IMR-90 (cell line): ENCODE results near the gene GPR153. TPM values are rescaled to one million over a fixed set of nuclear protein-coding genes. Genes with fewer than 3 reads are reported as not detected.

Experiments used
- ATAC-seq: fragments of 200-7000 bp; cut with Tn5 transposase; 2 replicates; pipeline ENCODE4 v1.9.1; 2020; ENCODE audit warnings: low read depth, mild to moderate bottlenecking, moderate library complexity
- BruUV-seq: library from RNA; stranded (reverse); fragments of 400-500 nt; replicated peaks from 2 replicates; lab custom pipeline; 2021; lab: Mats Ljungman, UMichigan
- CTCF ChIA-PET: fragments of 300-600 bp; formaldehyde crosslinking; extraction: SDS; loops from one replicate; lab custom pipeline; 2021; ENCODE audit warnings: antibody characterized with exemption; lab: Yijun Ruan, JAX
- POLR2A ChIA-PET: fragments of 300-600 bp; sonication (Branson Sonifier 250); formaldehyde crosslinking; loops from one replicate; lab custom pipeline; 2022; ENCODE audit warnings: antibody characterized with exemption; ENCODE audit not compliant: unreplicated experiment; lab: Charles Lee
- DNase-seq: peaks from one replicate; pipeline ENCODE4 v3.0.0; 2013
- H2AFZ ChIP-seq: replicated peaks from 2 replicates; pipeline ENCODE3; 2013; ENCODE audit warnings: low read length, mild to moderate bottlenecking; ENCODE audit not compliant: poor library complexity
- H2AK5ac ChIP-seq: 2 replicates; pipeline ENCODE4 v1.6.1; 2013; ENCODE audit warnings: low read depth, low read length, inconsistent platforms
- H2AK9ac ChIP-seq: replicated peaks from 2 replicates; pipeline ENCODE3; 2013; ENCODE audit warnings: mild to moderate bottlenecking, low read depth, low read length, moderate library complexity; ENCODE audit not compliant: poor library complexity
- H2BK120ac ChIP-seq: 2 replicates; pipeline ENCODE4 v1.6.1; 2013; ENCODE audit warnings: low read depth, low read length, inconsistent platforms
- H2BK15ac ChIP-seq: 3 replicates; pipeline ENCODE4 v1.6.1; 2013; ENCODE audit warnings: low read depth, low read length, inconsistent platforms
- H2BK20ac ChIP-seq: 2 replicates; pipeline ENCODE4 v1.6.1; 2013; ENCODE audit warnings: low read depth, mild to moderate bottlenecking, inconsistent platforms, low read length, moderate library complexity
- H2BK5ac ChIP-seq: 2 replicates; pipeline ENCODE4 v1.6.1; 2013; ENCODE audit warnings: mild to moderate bottlenecking, low read depth, low read length, inconsistent platforms; ENCODE audit not compliant: poor library complexity, severe bottlenecking
- H3K14ac ChIP-seq: replicated peaks from 2 replicates; pipeline ENCODE4 v1.6.1; 2013; ENCODE audit warnings: low read depth, low read length, inconsistent platforms
- H3K18ac ChIP-seq: 2 replicates; pipeline ENCODE4 v1.6.1; 2013; ENCODE audit warnings: low read depth, low read length, control low read depth
- H3K23ac ChIP-seq: 2 replicates; pipeline ENCODE4 v1.6.1; 2013; ENCODE audit warnings: low read depth, low read length, inconsistent platforms
- H3K27ac ChIP-seq: 2 replicates; pipeline ENCODE4 v1.5.1; 2013; ENCODE audit warnings: mild to moderate bottlenecking, control low read depth, low read length; ENCODE audit not compliant: insufficient read depth
- H3K27me3 ChIP-seq: 2 replicates; pipeline ENCODE4 v1.6.1; 2013; ENCODE audit warnings: low read length; ENCODE audit not compliant: control insufficient read depth, insufficient read depth
- H3K36me3 ChIP-seq: 2 replicates; pipeline ENCODE4 v1.6.1; 2013; ENCODE audit warnings: low read length, mixed read lengths; ENCODE audit not compliant: control insufficient read depth, insufficient read depth
- H3K4ac ChIP-seq: 2 replicates; pipeline ENCODE4 v1.6.1; 2013; ENCODE audit warnings: low read depth, low read length, inconsistent platforms
- H3K4me1 ChIP-seq: 2 replicates; pipeline ENCODE4 v1.6.1; 2013; ENCODE audit warnings: low read length, mixed read lengths; ENCODE audit not compliant: control insufficient read depth, insufficient read depth
- H3K4me2 ChIP-seq: 2 replicates; pipeline ENCODE4 v1.6.1; 2013; ENCODE audit warnings: low read depth, mild to moderate bottlenecking, control low read depth, low read length, moderate library complexity
- H3K4me3 ChIP-seq: 2 replicates; pipeline ENCODE4 v1.5.1; 2013; ENCODE audit warnings: low read depth, mild to moderate bottlenecking, control low read depth, low read length, moderate library complexity; ENCODE audit not compliant: insufficient read depth
- H3K56ac ChIP-seq: 2 replicates; pipeline ENCODE4 v1.6.1; 2013; ENCODE audit warnings: low read length, inconsistent platforms; ENCODE audit not compliant: insufficient read depth; ENCODE audit errors: extremely low read depth
- H3K79me1 ChIP-seq, 2 experiments: 2 replicates each; pipeline ENCODE4 v1.6.1; 2013; ENCODE audit warnings: low read length in 2 of 2, inconsistent platforms in 1 of 2, low read depth in 1 of 2
- H3K9ac ChIP-seq: 2 replicates; pipeline ENCODE4 v1.6.1; 2013; ENCODE audit warnings: low read depth, low read length, control low read depth
- H3K9me1 ChIP-seq: 2 replicates; pipeline ENCODE4 v1.6.1; 2013; ENCODE audit warnings: low read length, inconsistent platforms; ENCODE audit not compliant: insufficient read depth
- H3K9me3 ChIP-seq: 2 replicates; pipeline ENCODE4 v1.6.1; 2013; ENCODE audit warnings: low read length; ENCODE audit not compliant: control insufficient read depth, insufficient read depth
- H4K20me1 ChIP-seq: 2 replicates; pipeline ENCODE4 v1.6.1; 2013; ENCODE audit warnings: low read length, inconsistent platforms; ENCODE audit not compliant: insufficient read depth
- H4K5ac ChIP-seq: 2 replicates; pipeline ENCODE4 v1.6.1; 2013; ENCODE audit warnings: mild to moderate bottlenecking, low read depth, low read length, control low read depth
- H4K8ac ChIP-seq, 2 experiments: 2 replicates each; pipeline ENCODE4 v1.6.1; 2013; ENCODE audit warnings: low read depth in 2 of 2, low read length in 2 of 2, control low read depth in 1 of 2, inconsistent platforms in 1 of 2
- H4K91ac ChIP-seq: 2 replicates; pipeline ENCODE4 v1.6.1; 2013; ENCODE audit warnings: low read depth, low read length, inconsistent platforms; ENCODE audit not compliant: insufficient read depth
- BHLHE40 ChIP-seq: fragments of 150-350 bp; IDR thresholded peaks from 2 replicates; pipeline ENCODE4 v1.6.1; 2016; ENCODE audit warnings: mild to moderate bottlenecking, low read depth, low read length
- CHD1 ChIP-seq: IDR thresholded peaks from 2 replicates; pipeline ENCODE4 v1.6.1; 2012; ENCODE audit warnings: low read depth, low read length, improper control_type of control experiment
- FOS ChIP-seq: fragments of 150-350 bp; IDR thresholded peaks from 2 replicates; pipeline ENCODE4 v1.6.1; 2016; ENCODE audit warnings: low read depth, low read length
- MAFK ChIP-seq: IDR thresholded peaks from 2 replicates; pipeline ENCODE4 v1.6.1; 2012; ENCODE audit warnings: low read depth, low read length, improper control_type of control experiment
- MAZ ChIP-seq: IDR thresholded peaks from 2 replicates; pipeline ENCODE4 v1.6.1; 2012; ENCODE audit warnings: low read depth, mild to moderate bottlenecking, low read length, improper control_type of control experiment, moderate library complexity, borderline replicate concordance
- MXI1 ChIP-seq: IDR thresholded peaks from 2 replicates; pipeline ENCODE4 v1.6.1; 2012; ENCODE audit warnings: low read depth, mild to moderate bottlenecking, low read length, moderate library complexity, borderline replicate concordance
- NFE2L2 ChIP-seq: fragments of 150-350 bp; IDR thresholded peaks from 2 replicates; pipeline ENCODE4 v1.6.1; 2016; ENCODE audit warnings: low read depth, mild to moderate bottlenecking, low read length
- POLR2A ChIP-seq: IDR thresholded peaks from 2 replicates; pipeline ENCODE4 v1.6.1; 2012; ENCODE audit warnings: mild to moderate bottlenecking, low read depth, low read length
- RAD21 ChIP-seq: IDR thresholded peaks from 2 replicates; pipeline ENCODE4 v1.6.1; 2012; ENCODE audit warnings: low read length, improper control_type of control experiment
- RCOR1 ChIP-seq: IDR thresholded peaks from 2 replicates; pipeline ENCODE4 v1.6.1; 2012; ENCODE audit warnings: mild to moderate bottlenecking, low read length, improper control_type of control experiment; ENCODE audit not compliant: insufficient replicate concordance
- RFX5 ChIP-seq: IDR thresholded peaks from 2 replicates; pipeline ENCODE4 v1.8.0; 2012; ENCODE audit warnings: low read depth, mild to moderate bottlenecking, low read length, moderate library complexity
- SMC3 ChIP-seq: fragments of 150-350 bp; IDR thresholded peaks from 2 replicates; pipeline ENCODE4 v1.6.1; 2016; ENCODE audit warnings: low read depth, mild to moderate bottlenecking, antibody characterized with exemption, low read length, moderate library complexity
- WGBS, 2 experiments: methylation state at CpG; one replicate each; pipeline versions ENCODE4 v1.1.5 to v1.1.7; 2013; ENCODE audit warnings: missing lambda C conversion rate in 2 of 2; ENCODE audit not compliant: insufficient read length in 1 of 2; ENCODE audit errors: extremely low coverage in 2 of 2; 5-methylcytosine and 5-hydroxymethylcytosine counted together
- dilution Hi-C: fragments of 300-500 bp; cut with HindIII; formaldehyde crosslinking; loops from one replicate; pipeline ENCODE4 v1.14.3; 2018; ENCODE audit warnings: low sequenced_read_pairs; ENCODE audit not compliant: unreplicated experiment
- in situ Hi-C: fragments of 300-500 bp; cut with MboI; formaldehyde crosslinking; loops from 3 replicates; pipeline ENCODE4 v1.14.3; 2019; ENCODE audit warnings: low sequenced_read_pairs, inconsistent platforms, mixed read lengths
- intact Hi-C: fragments of 100-400 bp; cut with micrococcal nuclease; formaldehyde crosslinking; loops from 2 replicates; pipeline ENCODE4 v1.10.0; 2022
- polyA plus RNA-seq, 3 experiments: library from polyadenylated mRNA; depleted of rRNA; stranded (reverse); fragments of >200 nt; gene quantifications; 2 replicates each; pipeline ENCODE4 v1.2.3, GENCODE V29; 2012; ENCODE audit warnings: low replicate concordance in 1 of 3
- total RNA-seq: library from RNA; depleted of rRNA; stranded (reverse); fragments of >200 nt; gene quantifications from 2 replicates; pipeline ENCODE4 v1.2.3, GENCODE V29; 2012
- TF ChIP-seq, protein P1 (sequence below): fragments of 150-350 bp; IDR thresholded peaks from 2 replicates; pipeline ENCODE4 v1.6.1; 2016; ENCODE audit warnings: low read depth, mild to moderate bottlenecking, low read length, moderate library complexity, borderline replicate concordance
- TF ChIP-seq, protein P2 (sequence below): fragments of 150-350 bp; IDR thresholded peaks from 2 replicates; pipeline ENCODE4 v1.6.1; 2017; ENCODE audit warnings: mild to moderate bottlenecking, antibody characterized with exemption, low read length, low read depth
- TF ChIP-seq, protein P3 (sequence below): conservative IDR thresholded peaks from 2 replicates; pipeline ENCODE4 v1.5.1; 2012; ENCODE audit warnings: mild to moderate bottlenecking, low read depth, low read length, improper control_type of control experiment

GPR153 gene
- total and polyA plus RNA-seq, 2 of the 4 experiments (the other 2 are of a cell fraction) = 1.8 to 5.2 TPM

DNA sequence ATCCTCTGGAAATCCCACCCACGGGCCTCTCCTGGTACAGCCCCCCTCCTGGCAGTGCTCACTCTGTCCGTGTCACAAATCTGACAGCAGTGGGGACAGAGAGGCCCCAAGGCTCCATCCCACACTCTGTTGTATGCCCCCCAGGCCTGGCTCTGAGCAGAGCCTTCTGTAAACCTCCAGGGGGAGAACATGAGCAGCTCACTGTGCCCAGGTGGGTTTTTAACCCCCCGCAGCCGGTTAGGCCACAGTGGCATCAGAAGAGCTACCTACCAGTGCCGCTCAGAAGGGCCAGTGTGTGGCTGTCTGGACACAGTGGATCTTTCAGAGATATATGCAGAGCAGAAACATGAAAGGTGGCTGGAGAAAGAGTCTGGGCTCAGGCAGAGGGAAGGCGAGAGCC is 12.0 kb upstream of the GPR153 start:
- intact Hi-C loops = no loop called here
- no peak overlapping the region for H3K27ac ChIP-seq

More for the DNA sequence above, 12.0 kb upstream of the GPR153 start:
- Histone ChIP-seq H3K27me3 (no peaks in the 10 kb centered on the region), H3K4me1 (peaks cover 25% of the 10 kb centered on the region), H3K9me1 (peaks cover 12% of the 10 kb centered on the region; the same call in 1 of the 2 replicates), H3K79me1 (peaks cover 0 to 29% of the 10 kb centered on the region in 2 experiments; a peak in 2 of 4 replicates), H2AFZ (no peak overlapping the region), H3K18ac (no peak overlapping the region), H3K4ac (peak overlapping the region; percentile 8; the same call in 1 of the 2 replicates), H4K91ac (no peak overlapping the region), H3K9ac (no peak overlapping the region), H4K20me1 (peaks cover 1% of the 10 kb centered on the region; the same call in 1 of the 2 replicates), H2AK9ac (no peak overlapping the region), H3K23ac (no peak overlapping the region), H3K36me3 (no peaks in the 10 kb centered on the region), H4K8ac (no peak overlapping the region), H2AK5ac (0 out of 2 replicates have a peak overlapping the region, but pooled peaks have one; percentile 10), H4K5ac (no peak overlapping the region), H3K14ac (no peak overlapping the region; the same call in 1 of the 2 replicates), H3K9me3 (no peaks in the 10 kb centered on the region), H3K56ac (no peak overlapping the region), H3K4me3 (no peak overlapping the region), H2BK20ac (0 out of 2 replicates have a peak overlapping the region, but pooled peaks have one; percentile 37), H2BK5ac (no peak overlapping the region), H2BK15ac (no peak overlapping the region), H2BK120ac (no peak overlapping the region), H3K4me2 (no peak overlapping the region)
- 78% methylated on average over 2 of the region's 6 CpGs; no CpG with 5 or more reads in 1 of the 2 experiments for WGBS, 2 experiments
- dilution Hi-C loops (no loop called here), in situ Hi-C loops (no loop called here)
- ATAC-seq (no peak), DNase-seq (no peak)
- BruUV-seq = no TSS peak
- CTCF ChIA-PET = no interaction called here
- TF ChIP-seq MXI1 = no peak
- no peak for TF ChIP-seq BHLHE40
- no peak for TF ChIP-seq RCOR1
- TF ChIP-seq, protein P1, sequence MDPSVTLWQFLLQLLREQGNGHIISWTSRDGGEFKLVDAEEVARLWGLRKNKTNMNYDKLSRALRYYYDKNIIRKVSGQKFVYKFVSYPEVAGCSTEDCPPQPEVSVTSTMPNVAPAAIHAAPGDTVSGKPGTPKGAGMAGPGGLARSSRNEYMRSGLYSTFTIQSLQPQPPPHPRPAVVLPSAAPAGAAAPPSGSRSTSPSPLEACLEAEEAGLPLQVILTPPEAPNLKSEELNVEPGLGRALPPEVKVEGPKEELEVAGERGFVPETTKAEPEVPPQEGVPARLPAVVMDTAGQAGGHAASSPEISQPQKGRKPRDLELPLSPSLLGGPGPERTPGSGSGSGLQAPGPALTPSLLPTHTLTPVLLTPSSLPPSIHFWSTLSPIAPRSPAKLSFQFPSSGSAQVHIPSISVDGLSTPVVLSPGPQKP = no peak
- TF ChIP-seq, protein P2, sequence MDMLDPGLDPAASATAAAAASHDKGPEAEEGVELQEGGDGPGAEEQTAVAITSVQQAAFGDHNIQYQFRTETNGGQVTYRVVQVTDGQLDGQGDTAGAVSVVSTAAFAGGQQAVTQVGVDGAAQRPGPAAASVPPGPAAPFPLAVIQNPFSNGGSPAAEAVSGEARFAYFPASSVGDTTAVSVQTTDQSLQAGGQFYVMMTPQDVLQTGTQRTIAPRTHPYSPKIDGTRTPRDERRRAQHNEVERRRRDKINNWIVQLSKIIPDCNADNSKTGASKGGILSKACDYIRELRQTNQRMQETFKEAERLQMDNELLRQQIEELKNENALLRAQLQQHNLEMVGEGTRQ = no peak
- TF ChIP-seq, protein P3, sequence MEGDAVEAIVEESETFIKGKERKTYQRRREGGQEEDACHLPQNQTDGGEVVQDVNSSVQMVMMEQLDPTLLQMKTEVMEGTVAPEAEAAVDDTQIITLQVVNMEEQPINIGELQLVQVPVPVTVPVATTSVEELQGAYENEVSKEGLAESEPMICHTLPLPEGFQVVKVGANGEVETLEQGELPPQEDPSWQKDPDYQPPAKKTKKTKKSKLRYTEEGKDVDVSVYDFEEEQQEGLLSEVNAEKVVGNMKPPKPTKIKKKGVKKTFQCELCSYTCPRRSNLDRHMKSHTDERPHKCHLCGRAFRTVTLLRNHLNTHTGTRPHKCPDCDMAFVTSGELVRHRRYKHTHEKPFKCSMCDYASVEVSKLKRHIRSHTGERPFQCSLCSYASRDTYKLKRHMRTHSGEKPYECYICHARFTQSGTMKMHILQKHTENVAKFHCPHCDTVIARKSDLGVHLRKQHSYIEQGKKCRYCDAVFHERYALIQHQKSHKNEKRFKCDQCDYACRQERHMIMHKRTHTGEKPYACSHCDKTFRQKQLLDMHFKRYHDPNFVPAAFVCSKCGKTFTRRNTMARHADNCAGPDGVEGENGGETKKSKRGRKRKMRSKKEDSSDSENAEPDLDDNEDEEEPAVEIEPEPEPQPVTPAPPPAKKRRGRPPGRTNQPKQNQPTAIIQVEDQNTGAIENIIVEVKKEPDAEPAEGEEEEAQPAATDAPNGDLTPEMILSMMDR = no peak
- TF ChIP-seq RFX5 = no peak
- TF ChIP-seq SMC3 = no peak
- TF ChIP-seq CHD1 = no peak
- no peak for TF ChIP-seq RAD21
- TF ChIP-seq FOS = no peak
- TF ChIP-seq POLR2A = no peak
- no peak for TF ChIP-seq MAZ
- TF ChIP-seq NFE2L2 = no peak
- no peak for TF ChIP-seq MAFK
- POLR2A ChIA-PET = no interaction called here
